ENCODE results near the gene SCD5.

GRCh38 chr4:82639971-82640370 lies 158.6 kb downstream of the SCD5 start:
- TF ChIP-seq CTCF (IDR thresholded peaks at IDR 0.05), result no peak
- TF ChIP-seq POLR2A (IDR thresholded peaks at IDR 0.05), result no peak
- no peak for TF ChIP-seq EP300 (IDR thresholded peaks at IDR 0.05)

Data from tibial nerve (tissue), 4 donors.